Suprapubic skin (tissue), 4 donors: ENCODE data around the gene IFIT5. TPM values are rescaled to one million over a fixed set of nuclear protein-coding genes. Genes with fewer than 3 reads are reported as not detected.

Experiments
- DNase-seq, 2 donors: peaks; one replicate each; pipeline ENCODE4 v3.0.0-alpha.2; 2019; ENCODE audit warnings: low spot score in 2 of 2
- H3K27ac ChIP-seq: fragments of 200-600 bp; sonication (generic); one replicate; pipeline ENCODE4 v1.5.1; 2019
- H3K27me3 ChIP-seq: fragments of 200-600 bp; sonication (generic); one replicate; pipeline ENCODE4 v1.5.1; 2019
- H3K36me3 ChIP-seq: fragments of 200-600 bp; sonication (generic); one replicate; pipeline ENCODE4 v1.5.1; 2019
- H3K4me1 ChIP-seq: fragments of 200-600 bp; sonication (generic); one replicate; pipeline ENCODE4 v1.5.1; 2019
- H3K4me3 ChIP-seq: fragments of 200-600 bp; sonication (generic); one replicate; pipeline ENCODE4 v1.5.1; 2019; ENCODE audit warnings: mild to moderate bottlenecking
- H3K9me3 ChIP-seq: fragments of 200-600 bp; sonication (generic); one replicate; pipeline ENCODE4 v1.5.1; 2019
- CTCF ChIP-seq, 2 donors: fragments of 200-600 bp in 1 of 2; fragments of 450-650 bp in 1 of 2; sonication (generic) in 1 of 2; IDR thresholded peaks; one replicate each; pipeline ENCODE4 v1.5.1; 2016 to 2019; ENCODE audit warnings: antibody characterized with exemption in 2 of 2, mild to moderate bottlenecking in 1 of 2, moderate library complexity in 1 of 2
- EP300 ChIP-seq: sonication (generic); formaldehyde crosslinking; IDR thresholded peaks from one replicate; pipeline ENCODE4 v1.6.1; 2017; ENCODE audit warnings: antibody characterized with exemption
- POLR2A ChIP-seq, 2 donors: fragments of 450-650 bp; IDR thresholded peaks; one replicate each; pipeline ENCODE4 v1.6.1; 2017; ENCODE audit warnings: antibody characterized with exemption in 2 of 2, mild to moderate bottlenecking in 2 of 2, moderate library complexity in 2 of 2
- POLR2AphosphoS5 ChIP-seq, 3 donors: sonication (generic); formaldehyde crosslinking; IDR thresholded peaks; one replicate each; pipeline ENCODE4 v1.6.1; 2017; ENCODE audit warnings: antibody characterized with exemption in 3 of 3
- WGBS: methylation state at CpG from one replicate; pipeline ENCODE4 v1.1.5; 2018; 5-methylcytosine and 5-hydroxymethylcytosine counted together
- total RNA-seq, 4 donors: library from RNA; depleted of rRNA; stranded (reverse); fragments of >200 nt; gene quantifications; one replicate each; pipeline ENCODE4 v1.1.0, GENCODE V29; 2016

The IFIT5 gene
- total RNA-seq, 4 donors from 2014 or later = 4.3 to 8.2 (median 6.3) TPM

- no peak overlapping the region for H3K27ac ChIP-seq
- H3K36me3 ChIP-seq = peaks cover 10% of the 10 kb centered on the region
- no peak for TF ChIP-seq CTCF (IDR thresholded peaks at IDR 0.05)
- TF ChIP-seq POLR2A (IDR thresholded peaks at IDR 0.05) = no peak
- no peak for TF ChIP-seq EP300
- TF ChIP-seq POLR2AphosphoS5 (IDR thresholded peaks at IDR 0.05) = no peak
- no peaks in the 10 kb centered on the region for H3K27me3 ChIP-seq
- 79% methylated on average over 5 of the region's 5 CpGs for WGBS
- H3K4me3 ChIP-seq = no peak overlapping the region
- H3K4me1 ChIP-seq = peaks cover 10% of the 10 kb centered on the region
- no peaks in the 10 kb centered on the region for H3K9me3 ChIP-seq
- DNase-seq = no peak
These were observed 10.6 kb downstream of the IFIT5 start for GRCh38 chr10:89425000-89425399.

- WGBS = 58% methylated on average over 5 of the region's 5 CpGs
- Histone ChIP-seq H3K9me3 (no peaks in the 10 kb centered on the region), H3K4me1 (no peaks in the 10 kb centered on the region), H3K4me3 (no peak overlapping the region), H3K27ac (no peak overlapping the region), H3K27me3 (no peaks in the 10 kb centered on the region), H3K36me3 (peaks cover 4% of the 10 kb centered on the region)
- no peak for DNase-seq
- TF ChIP-seq EP300 = no peak
- peak; percentile 75 to 83 for TF ChIP-seq CTCF (IDR thresholded peaks at IDR 0.05)
- TF ChIP-seq POLR2AphosphoS5 (IDR thresholded peaks at IDR 0.05) = no peak
These were observed 12.0 kb downstream of the IFIT5 start for GRCh38 chr10:89426230-89426868.

- 94% methylated on average over 4 of the region's 4 CpGs for WGBS
These were observed 13.3 kb downstream of the IFIT5 start for GRCh38 chr10:89427629-89428028.

GRCh38 chr10:89428877-89429276 is 14.5 kb downstream of the IFIT5 start:
- Histone ChIP-seq H3K27me3 (no peaks in the 10 kb centered on the region), H3K4me3 (no peak overlapping the region), H3K9me3 (no peaks in the 10 kb centered on the region), H3K4me1 (no peaks in the 10 kb centered on the region), H3K36me3 (no peaks in the 10 kb centered on the region), H3K27ac (no peak overlapping the region)
- no peak for DNase-seq
- WGBS = 31% methylated on average over 1 of the region's 1 CpG
- TF ChIP-seq POLR2A (IDR thresholded peaks at IDR 0.05) = no peak
- no peak for TF ChIP-seq CTCF (IDR thresholded peaks at IDR 0.05)
- TF ChIP-seq POLR2AphosphoS5 (IDR thresholded peaks at IDR 0.05) = no peak
- TF ChIP-seq EP300 = no peak

More at GRCh38 chr10:89427629-89428028, 13.3 kb downstream of the IFIT5 start:
- Histone ChIP-seq H3K4me1 (no peaks in the 10 kb centered on the region), H3K4me3 (no peak overlapping the region), H3K27ac (no peak overlapping the region), H3K36me3 (no peaks in the 10 kb centered on the region), H3K27me3 (no peaks in the 10 kb centered on the region), H3K9me3 (no peaks in the 10 kb centered on the region)
- no peak for DNase-seq
- TF ChIP-seq EP300 (no peak), POLR2A (IDR thresholded peaks at IDR 0.05) (no peak), CTCF (IDR thresholded peaks at IDR 0.05) (no peak), POLR2AphosphoS5 (IDR thresholded peaks at IDR 0.05) (no peak)

- Histone ChIP-seq H3K4me1 (no peaks in the 10 kb centered on the region), H3K4me3 (no peak overlapping the region), H3K27ac (no peak overlapping the region), H3K36me3 (no peaks in the 10 kb centered on the region), H3K9me3 (no peaks in the 10 kb centered on the region), H3K27me3 (no peaks in the 10 kb centered on the region)
- no peak for DNase-seq
- 50% methylated on average over 3 of the region's 3 CpGs for WGBS
- no peak for TF ChIP-seq POLR2AphosphoS5 (IDR thresholded peaks at IDR 0.05)
- TF ChIP-seq CTCF (IDR thresholded peaks at IDR 0.05) = no peak
- TF ChIP-seq POLR2A (IDR thresholded peaks at IDR 0.05) = no peak
- TF ChIP-seq EP300 = no peak
These were observed 17.6 kb downstream of the IFIT5 start for GRCh38 chr10:89431977-89432376.
